Stomach smooth muscle (tissue), 2 donors: ENCODE data around the gene UQCRQ.

Experiments
- H3K27ac ChIP-seq: one replicate; pipeline ENCODE4 v1.7.0; 2013; ENCODE audit warnings: mild to moderate bottlenecking, low read length, inconsistent platforms
- H3K27me3 ChIP-seq, 2 donors: one replicate each; pipeline ENCODE4 v1.7.0; 2013; ENCODE audit warnings: low read length in 2 of 2; ENCODE audit not compliant: insufficient read depth in 2 of 2, control insufficient read depth in 1 of 2
- H3K36me3 ChIP-seq, 2 donors: one replicate each; pipeline ENCODE4 v1.7.0; 2013; ENCODE audit warnings: low read length in 2 of 2; ENCODE audit not compliant: control insufficient read depth in 2 of 2, insufficient read depth in 2 of 2
- H3K4me1 ChIP-seq: one replicate; pipeline ENCODE4 v1.7.0; 2013; ENCODE audit warnings: low read length; ENCODE audit not compliant: control insufficient read depth, insufficient read depth
- H3K4me3 ChIP-seq, 2 donors: one replicate each; pipeline ENCODE4 v1.7.0; 2013; ENCODE audit warnings: low read length in 2 of 2
- H3K9ac ChIP-seq, 2 donors: one replicate each; pipeline ENCODE4 v1.7.0; 2013; ENCODE audit warnings: low read length in 2 of 2, mild to moderate bottlenecking in 1 of 2
- H3K9me3 ChIP-seq, 2 donors: one replicate each; pipeline ENCODE4 v1.7.0; 2013; ENCODE audit warnings: low read length in 2 of 2; ENCODE audit not compliant: control insufficient read depth in 2 of 2
- donor health status: healthy.
- donor health status: Pancreatic carcinoma.

UQCRQ gene

DNA sequence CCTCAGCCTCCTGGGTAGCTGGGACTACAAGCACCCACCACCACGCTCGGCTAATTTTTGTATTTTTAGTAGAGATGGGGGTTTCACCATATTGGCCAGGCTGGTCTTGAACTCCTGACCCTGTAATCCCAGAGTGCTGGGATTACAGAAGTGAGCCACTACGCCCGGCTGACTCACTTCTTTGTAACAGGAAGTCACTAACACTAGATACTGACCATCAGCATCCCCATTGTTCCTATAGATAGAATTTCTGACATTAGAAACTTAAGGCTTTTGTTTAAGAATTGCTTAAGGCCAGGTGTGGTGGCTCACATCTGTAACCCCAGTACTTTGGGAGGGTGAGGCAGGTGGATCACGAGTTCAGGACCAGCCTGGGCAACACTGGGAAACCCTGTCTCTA is 49.2 kb downstream of the UQCRQ start:
- Histone ChIP-seq H3K27me3 (no peaks in the 10 kb centered on the region), H3K9me3 (no peaks in the 10 kb centered on the region), H3K27ac (no peak overlapping the region), H3K4me1 (no peaks in the 10 kb centered on the region), H3K4me3 (no peak overlapping the region), H3K36me3 (peaks cover 7 to 11% of the 10 kb centered on the region in 2 donors), H3K9ac (no peak overlapping the region)

DNA sequence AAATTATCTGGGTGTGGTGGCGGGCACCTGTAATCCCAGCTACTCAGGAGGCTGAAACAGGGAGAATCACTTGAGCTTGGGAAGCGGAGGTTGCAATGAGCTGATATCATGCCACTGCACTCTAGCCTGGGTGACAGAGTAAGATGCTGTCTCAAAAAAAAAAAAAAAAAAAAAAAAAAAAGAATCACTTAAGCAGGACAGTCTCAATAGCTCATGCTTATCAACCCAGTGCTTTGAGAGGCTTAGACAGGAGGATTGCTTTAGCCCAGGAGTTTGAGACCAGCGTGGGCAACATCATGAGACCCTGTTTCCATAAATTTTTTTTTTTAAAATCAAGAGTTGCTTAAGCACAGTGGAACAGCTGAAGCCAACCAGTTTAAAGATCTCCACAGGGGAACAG is 49.6 kb downstream of the UQCRQ start:
- Histone ChIP-seq H3K36me3 (peaks cover 8 to 11% of the 10 kb centered on the region in 2 donors), H3K27ac (no peak overlapping the region), H3K4me1 (no peaks in the 10 kb centered on the region), H3K9ac (no peak overlapping the region), H3K4me3 (no peak overlapping the region), H3K27me3 (no peaks in the 10 kb centered on the region), H3K9me3 (no peaks in the 10 kb centered on the region)
